HT1080 (cell line): ENCODE measurements around the gene ZBTB7C. TPM values are rescaled to one million over a fixed set of nuclear protein-coding genes. Genes with fewer than 3 reads are reported as not detected.

Experiments used
- DNase-seq: peaks from one replicate; pipeline ENCODE4 v3.0.0-alpha.2; 2015; ENCODE audit warnings: low read depth
- total RNA-seq: library from RNA; depleted of rRNA; stranded (reverse); fragments of >200 nt; shearing (Covaris generic); gene quantifications from 2 replicates; pipeline ENCODE4 v1.2.3, GENCODE V29; 2014

ZBTB7C gene
- total RNA-seq, 1 experiment from 2014 or later: 0.05 TPM

GRCh38 chr18:48263914-48264902, 145.0 kb downstream of the ZBTB7C start:
- peak; percentile 68 for DNase-seq

DNA sequence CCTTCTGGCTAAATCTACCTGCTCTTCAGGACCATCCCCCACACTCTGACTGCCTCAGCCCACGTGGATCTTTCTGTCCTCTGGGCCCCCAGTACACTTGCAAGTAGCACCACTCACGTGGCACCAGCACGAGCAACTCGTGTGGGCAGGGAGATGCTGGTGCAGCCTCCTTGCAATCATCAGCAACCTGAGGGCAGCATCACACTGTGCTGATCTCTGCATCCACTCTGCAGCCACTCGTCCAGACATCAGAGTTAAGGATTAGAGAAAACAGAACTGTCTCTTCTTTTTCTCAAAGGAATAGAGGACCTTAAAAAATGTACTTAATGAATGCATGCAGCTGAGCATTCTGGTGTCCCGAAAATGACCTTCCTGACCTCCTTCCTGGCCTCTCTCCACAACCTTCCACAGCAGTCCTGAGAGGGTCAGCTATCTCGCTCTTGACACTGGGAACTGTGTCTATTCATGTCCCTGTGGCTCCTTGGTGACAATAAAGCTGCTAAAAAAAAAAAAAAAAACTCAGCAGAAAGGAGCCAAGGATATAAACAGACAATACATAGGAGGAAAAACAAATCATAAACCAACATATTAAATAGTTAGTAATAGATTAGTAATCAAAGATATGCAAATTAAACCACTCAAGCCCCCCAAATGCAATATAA, 145.9 kb downstream of the ZBTB7C start:
- no peak for DNase-seq

- DNase-seq: no peak
Observed at GRCh38 chr18:48260237-48260636, 148.9 kb downstream of the ZBTB7C start.

DNA sequence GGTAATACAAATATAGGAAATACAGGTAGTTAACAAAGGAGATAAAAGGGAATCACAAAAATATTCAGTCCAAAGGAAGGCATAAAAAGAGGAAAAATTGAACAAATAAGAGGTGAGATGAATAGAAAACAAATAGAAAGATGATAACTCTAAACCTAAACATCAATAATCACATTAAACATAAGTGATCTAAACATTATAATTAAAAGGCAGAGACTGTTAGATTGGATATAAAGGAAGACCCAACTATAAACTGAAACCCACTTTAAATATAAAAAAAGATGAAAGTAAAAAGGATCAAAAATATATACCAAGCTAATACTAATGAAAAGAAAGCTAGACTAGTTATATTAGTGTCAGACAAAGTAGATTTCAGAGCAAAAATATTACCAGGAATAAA, 152.3 kb downstream of the ZBTB7C start:
- DNase-seq: no peak

DNA sequence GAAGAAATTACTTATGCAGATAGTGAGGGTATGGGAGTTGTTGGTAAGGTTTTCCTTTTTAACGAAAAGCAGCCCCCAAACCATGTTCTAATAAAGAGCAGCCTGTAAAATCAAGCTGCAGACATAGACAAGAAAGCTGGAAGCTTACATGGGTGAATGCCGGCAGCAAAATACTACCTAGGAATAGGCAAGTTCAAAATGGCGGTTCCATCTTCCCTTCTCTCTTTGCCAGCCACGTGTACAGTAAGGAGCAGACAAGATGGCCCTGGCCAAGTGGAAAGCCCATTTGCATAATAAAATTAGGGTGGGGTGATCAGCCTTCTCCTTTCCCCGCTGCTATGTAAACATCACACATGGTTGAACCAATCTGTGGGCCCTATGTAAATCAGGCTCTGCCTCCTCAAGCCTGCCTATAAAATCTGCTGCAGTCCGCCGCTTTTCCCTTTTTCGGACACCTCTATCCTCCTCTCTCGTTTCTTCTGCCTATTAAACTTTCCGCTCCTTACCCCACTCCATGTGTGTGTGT, 155.0 kb downstream of the ZBTB7C start:
- DNase-seq: no peak

DNA sequence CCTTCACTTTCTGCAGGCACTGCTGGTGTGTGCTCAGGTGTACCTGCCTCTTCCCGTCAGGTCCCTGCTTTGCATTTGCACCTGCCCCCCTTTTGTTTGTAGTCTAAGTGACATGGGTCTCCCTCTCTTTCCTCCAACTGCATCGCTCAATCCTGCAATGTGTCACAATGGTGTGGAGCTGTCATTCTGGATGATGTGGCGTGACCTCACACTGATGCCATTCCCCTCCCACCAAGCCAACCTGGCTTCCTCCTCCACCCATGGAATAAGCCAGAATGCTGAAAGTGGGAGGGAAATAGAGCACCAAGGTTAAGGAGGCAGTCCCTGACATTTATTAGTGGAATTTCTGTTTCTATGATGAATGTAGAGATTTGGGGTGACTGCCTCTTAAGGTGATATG, 156.7 kb downstream of the ZBTB7C start:
- DNase-seq: no peak

DNA sequence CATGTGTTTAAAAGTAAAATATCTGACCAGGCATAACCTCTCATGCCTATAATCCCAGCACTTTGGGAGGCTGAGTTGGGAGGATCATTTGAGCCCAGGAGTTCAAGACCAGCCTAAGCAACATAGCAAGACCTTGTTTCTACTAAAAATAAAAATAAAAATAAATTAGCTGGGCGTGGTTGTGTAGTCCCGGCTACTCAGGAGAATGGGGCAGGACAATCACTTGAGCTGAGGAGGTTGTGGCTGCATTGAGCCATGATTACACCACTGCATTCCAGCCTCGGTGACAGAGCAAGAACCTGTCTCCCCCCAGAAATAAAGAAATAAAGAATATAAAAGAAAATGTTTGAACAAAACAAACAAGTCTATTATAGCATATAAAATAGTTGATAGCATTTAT, 158.3 kb downstream of the ZBTB7C start:
- DNase-seq: no peak

GRCh38 chr18:48250362-48250907, 158.7 kb downstream of the ZBTB7C start:
- DNase-seq: no peak

DNA sequence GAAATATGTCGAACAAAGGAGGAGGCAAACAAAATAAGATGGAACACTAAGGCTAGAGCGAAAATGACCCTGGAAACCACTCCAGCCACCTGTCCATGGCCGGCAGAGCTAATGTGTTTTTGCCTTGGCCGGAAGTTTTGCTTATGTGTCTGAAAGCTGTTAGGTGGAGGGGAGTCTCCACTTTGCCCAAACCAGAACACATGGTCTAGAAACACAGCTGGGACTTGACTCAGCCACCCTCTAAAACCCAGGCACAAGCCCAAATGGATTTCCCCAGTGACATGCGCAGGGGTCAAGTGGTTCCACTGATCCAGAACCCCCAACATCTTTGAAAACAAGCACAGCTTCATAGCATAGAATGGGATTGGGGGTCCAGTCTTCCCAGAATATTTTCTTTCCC, 159.3 kb downstream of the ZBTB7C start:
- DNase-seq: no peak

DNA sequence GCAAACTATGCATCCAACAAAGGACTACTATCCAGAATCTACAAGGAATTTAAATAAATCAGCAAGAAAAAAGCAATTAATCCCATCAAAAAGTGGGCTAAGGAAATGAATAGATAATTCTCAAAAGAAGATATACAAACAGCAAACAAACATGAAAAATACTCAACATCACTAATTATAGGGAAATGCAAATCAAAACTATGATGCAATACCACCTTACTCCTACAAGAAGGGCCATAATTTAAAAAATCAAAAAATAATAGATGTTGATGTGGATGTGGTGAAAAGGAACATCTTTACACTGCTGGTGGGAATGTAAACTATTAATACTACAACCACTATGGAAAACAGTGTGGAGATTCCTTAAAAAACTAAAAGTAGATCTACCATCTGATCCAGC, 164.7 kb downstream of the ZBTB7C start:
- no peak for DNase-seq

GRCh38 chr18:48238636-48239035, 170.5 kb downstream of the ZBTB7C start:
- DNase-seq: no peak

DNA sequence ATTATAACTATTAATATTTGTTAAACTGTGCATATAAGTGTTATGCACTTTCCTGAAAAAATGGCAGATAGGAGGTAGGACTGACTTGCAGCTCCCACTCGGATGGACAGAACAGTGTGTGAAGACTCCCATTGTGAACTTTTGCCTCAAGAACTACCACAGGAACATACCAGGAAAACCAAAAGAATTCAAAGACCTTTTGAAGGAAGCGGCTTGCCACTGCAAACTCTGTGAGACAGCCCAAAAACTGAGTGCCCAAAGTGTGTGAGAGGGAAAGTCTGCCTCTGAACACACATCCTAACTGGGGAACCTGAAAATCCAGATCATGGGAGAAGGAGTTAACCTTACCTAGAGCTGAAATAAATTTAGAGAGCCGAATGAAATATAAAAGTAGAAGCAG, 171.0 kb downstream of the ZBTB7C start:
- DNase-seq: no peak

DNA sequence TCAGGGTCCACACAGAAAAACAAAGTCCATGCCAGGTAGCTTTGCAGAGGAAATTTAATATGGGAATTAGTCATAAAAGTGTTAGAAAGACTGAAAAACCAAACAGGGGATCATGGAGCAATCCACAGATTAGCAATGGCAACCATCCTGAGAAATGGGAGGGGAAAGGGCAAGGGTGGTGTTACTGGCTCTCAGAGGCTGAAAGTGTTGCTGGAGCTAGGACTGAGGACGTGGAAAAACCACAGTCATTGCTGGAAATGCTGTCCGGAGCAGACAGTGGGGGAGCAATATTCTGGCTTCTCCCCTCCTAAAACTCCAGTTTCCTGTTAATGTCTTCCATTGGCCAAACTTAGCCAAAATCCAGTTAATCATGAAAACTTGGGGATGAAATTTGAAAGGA, 172.4 kb downstream of the ZBTB7C start:
- no peak for DNase-seq

DNA sequence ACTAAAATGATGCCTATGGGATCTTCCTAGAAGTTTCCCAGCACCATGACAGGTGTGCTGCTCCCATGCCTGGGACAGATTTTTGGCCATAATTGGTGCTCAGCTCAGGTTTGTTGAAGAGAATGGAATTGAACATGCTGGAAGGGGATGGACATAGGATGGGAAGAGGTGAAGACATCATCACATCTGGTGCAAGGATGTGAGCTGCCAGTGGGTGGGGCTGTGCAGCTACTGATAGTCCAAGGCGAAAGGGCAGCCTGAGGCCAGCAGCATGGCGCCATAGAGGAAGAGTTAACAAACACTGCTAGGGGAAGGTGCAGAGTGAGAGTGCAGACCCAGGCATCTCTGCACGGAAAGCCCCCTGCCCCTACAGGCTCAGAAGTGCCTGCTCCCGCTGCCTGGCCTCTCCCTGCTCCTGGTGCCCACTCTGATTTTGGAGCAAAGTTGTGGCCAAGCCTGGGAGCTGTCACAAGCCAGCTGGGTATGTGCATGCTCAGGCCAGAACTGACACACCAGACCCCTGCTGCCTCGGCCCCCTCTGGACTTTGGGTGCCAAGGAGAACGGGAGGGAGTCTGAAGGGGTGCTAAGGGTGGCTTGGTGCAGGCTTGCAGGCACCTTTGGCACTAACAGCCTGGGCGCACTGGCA, 178.6 kb downstream of the ZBTB7C start:
- DNase-seq: peak; percentile 56

DNA sequence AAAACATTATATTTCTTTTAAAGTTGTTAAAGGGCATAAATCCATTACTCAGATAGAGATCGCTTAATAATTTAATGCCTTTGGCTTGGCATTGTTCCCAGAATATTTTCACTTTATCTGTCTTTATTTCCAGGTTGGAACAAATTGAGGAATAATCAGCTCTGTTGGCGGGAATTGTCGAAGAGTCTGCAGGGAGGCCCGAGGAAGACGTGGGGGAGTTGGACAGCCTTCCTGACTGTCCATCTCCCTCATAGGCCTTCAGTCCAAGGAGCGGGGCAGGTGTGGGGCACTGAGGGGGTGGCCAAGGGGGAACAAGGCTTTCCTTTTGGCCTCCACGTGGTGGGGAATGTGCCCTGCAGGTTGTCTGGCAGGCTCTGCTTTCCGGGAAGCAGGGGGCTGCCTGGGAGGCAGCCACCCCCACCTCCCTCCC, 179.6 kb downstream of the ZBTB7C start:
- DNase-seq: no peak

GRCh38 chr18:48228841-48229240, 180.3 kb downstream of the ZBTB7C start:
- no peak for DNase-seq

DNA sequence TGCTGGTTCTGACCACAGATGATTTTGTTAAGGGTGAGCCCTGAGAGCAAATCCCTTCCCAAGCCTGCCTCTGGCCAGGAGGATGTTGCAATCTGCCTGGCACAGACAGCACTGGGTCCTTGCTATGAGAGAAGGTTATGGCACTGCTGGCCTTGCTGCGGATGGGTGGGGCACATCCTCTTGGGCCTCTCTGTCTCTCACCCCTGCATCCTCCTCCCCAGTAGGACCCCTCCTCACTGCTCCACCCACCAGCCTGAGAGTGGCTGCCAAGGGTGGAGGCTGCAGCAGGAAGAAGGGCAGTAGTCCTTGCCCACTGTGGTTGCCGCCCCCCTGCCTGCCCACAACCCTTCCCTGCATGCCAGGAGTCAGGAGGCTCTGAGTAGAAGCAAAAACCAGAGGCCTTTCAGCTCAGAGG, 180.9 kb downstream of the ZBTB7C start:
- DNase-seq: no peak

DNA sequence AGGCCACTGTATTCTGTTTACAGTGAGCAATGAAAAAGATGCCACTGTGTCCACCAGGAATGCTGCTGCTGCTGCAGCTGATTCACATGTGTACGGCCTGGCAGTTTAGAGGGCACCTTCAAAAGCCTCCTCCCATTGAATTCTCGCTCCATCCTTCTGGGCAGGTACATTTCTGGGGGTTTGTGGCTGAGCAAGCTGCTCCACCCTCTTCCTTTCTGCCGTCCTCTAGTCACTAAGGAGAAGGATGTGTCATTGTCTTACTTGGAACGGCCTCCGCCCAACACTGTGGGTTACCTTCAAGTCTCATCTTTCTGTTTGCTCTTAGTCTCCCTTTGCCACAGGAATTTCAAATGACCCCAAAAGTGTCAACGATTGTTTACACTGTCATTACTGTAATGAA, 182.0 kb downstream of the ZBTB7C start:
- DNase-seq: peak; percentile 60

DNA sequence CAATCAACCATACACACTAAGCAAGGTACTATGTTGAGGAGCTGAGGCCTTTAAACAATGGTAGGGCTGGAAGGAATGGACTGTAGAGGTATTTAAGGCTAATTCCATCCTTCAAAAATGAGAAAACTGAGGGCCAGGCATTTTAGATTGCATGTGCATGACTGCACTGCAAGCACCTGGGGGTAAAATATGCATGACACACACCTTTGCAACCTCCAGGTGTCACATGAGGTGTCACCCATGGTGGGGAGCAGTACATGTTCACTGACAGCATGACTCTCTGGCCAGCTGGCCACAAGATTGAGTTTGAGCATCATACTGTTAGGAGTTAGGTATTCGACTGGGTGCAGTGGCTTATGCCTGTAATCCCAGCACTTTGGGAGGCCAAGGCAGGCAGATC, 182.8 kb downstream of the ZBTB7C start:
- no peak for DNase-seq

DNA sequence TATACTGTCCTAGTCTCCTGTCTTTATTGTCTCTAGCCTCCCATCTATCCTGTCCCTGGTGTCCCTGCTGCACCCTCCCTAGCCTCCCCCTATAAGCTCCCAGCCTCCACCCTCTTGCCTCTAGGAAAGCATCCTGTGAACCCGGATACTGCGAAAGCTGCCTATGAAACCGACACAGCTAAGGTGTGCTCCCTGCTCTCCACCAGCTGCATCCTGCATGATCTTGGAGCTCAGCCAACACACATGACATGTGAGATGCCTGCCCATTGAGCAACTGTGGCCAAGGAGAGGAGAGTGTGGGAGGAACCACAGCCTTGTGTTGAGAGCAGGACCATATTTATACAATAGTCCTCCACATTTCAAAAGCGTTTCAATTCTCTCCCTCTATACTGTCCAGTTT, 187.1 kb downstream of the ZBTB7C start:
- DNase-seq: peak; percentile 42

DNA sequence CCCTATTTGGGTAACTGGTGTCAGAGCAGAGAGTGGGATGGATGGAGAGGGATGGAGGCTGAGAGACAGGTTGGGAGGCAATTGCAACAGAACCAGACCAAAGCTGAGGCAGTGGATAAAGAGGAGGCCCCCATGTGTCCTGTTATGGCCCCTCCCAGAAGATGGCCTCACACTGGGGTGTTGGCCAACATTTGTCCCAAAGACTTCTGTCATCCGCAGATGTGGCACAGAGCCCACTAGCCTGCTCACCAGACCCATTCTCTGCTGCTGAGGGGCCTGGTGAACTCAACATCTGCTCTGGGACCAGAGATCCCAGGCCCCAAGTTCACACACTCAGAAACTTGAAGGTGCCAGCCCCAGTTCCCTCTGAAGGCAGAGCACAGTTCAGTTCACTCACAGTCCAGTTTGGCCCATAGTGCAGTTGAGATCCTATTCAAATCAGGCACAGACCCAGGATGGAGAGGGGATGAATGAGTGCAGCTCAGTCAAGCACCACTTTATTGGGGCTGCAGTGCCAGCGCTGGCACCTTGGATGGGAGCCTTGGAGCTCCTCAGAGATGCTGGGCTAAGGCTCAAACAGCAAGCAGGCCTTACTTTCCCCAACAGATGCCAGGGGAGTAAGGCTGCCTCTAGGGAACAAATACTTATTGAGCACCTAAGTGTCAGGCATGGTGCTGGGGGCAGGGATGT, 189.2 kb downstream of the ZBTB7C start:
- DNase-seq: no peak
